Amygdala (tissue), 56 donors: ENCODE data around the gene THSD7A.
A peak's percentile ranks its signal among the peaks of the same experiment; 100 is the strongest.

Experiments used
- DNase-seq, 56 donors: peaks; one replicate each; lab custom pipeline; 2025; lab: John Stamatoyannopoulos, UW

The THSD7A gene

DNA sequence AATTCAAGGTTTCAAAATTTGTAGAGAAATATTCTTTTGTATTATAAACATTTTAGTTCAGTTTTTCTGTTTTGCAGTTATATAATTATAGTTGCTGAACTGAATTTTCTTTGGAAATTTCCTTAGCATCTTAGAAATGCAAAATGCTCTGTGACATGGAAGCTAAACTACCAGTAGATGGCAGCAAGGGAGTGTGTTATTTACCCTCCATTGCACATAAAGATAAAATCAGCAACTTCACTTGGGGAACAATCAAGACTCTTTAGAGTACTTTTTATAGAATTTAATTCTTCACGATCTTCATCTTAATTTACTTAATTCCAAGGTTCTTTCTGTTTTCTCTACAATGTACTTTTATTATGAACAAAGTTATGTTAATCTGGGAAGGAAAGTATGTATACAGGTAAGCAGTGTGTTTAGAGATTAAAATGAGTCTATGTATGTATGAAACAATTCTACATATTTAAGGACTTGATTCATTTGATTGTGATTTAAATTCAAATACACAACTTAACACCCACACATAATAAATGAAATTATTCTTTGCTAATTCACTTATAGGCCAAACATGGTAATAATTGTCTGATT is 404.2 kb downstream of the THSD7A start:
- DNase-seq, result peak in 4 of 56 donors; percentile 0 to 42 (median 2)

DNA sequence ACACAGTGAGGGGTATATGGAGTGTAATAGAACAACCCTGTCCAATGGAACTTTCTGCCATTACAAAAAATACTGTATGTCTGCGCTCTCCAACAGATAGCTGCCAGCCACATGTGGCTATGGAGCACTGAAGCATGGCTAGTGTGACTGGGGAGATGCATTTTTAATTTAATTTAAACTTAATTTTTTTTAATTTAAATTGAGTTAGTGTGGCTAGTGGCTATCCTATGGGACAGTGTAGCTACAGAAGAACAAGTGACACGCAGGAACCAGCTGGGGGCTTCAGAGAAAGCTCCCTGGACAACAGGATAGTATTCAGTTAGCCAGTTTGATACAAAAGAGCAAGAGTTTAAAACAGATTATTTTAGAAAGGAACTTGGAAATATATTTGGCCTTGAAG is 408.0 kb downstream of the THSD7A start:
- DNase-seq, result no peak

DNA sequence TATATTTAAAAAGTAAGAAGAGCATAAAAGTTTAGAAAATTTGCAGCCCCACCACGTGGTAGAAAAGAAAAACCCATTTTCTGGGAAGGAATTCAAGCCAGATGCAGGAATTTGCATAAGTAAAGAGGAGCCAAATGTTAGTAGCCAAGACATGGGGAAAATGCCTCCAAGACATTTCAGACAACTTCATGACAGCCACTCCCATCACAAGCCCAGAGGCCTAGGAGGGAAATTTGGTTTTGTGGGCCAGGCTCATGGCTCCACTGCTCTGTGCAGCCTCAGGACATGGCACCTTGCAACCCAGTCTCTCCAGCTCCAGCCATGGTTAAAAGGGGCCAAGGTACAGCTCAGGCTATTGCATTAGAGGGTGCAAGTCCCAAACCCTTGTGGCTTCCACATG is 411.9 kb downstream of the THSD7A start:
- DNase-seq, result no peak

DNA sequence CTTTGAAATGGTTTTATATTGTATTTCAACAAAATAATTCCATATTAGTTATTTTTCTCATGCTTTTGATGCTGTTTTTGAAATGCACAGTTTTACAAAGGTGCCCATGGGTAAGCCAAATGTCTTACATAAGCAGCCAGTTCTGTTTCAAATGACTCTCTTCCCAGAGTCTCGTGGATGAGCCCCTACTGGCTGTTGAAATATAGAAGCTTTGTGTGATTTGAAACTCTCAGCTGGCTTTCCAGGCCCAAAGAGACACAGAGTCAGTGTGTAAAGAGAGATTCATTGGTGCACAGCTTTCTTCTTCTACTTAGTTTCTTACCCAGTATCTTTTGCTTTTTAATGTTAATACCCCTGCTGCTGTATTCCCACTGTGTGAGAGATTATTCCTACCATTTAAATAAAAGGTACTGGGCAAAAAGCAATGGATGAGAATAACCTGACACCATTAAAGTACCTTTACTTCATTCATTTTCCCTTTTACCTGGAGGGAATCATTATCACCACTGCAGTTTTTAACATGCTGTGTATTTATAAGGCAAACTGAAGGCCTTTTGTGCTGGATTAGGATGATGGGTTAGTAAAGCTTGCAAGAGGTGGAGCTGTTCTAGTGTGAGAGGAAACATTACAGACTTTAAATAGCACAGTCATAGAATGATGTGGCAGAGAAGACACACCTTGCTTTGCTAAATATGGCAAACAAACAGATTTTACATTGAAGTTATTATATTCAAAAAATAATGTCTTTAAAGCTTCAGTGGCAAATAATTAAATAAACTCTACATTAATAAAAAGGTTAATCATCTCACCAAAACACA is 415.1 kb downstream of the THSD7A start:
- peak in 2 of 56 donors; percentile 1 to 7 for DNase-seq

DNA sequence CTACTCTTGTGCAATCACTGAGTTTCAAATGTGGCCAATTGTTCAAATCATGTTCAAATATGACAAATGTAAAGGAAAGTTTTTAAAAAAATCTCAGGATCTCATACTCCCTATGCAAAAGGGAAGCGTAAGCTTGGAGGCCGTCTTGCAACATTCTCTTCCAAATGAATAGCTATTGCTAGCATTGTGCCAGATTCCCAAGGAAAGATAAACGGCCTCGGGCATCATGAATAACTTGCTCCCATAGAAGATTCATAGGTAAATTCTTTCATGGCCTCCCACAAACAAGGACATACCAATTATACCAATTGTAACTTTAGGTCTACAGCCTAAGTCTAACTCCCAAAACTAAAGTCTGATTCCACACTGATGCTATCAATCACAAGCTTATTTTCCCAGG is 416.9 kb downstream of the THSD7A start:
- DNase-seq, result no peak

DNA sequence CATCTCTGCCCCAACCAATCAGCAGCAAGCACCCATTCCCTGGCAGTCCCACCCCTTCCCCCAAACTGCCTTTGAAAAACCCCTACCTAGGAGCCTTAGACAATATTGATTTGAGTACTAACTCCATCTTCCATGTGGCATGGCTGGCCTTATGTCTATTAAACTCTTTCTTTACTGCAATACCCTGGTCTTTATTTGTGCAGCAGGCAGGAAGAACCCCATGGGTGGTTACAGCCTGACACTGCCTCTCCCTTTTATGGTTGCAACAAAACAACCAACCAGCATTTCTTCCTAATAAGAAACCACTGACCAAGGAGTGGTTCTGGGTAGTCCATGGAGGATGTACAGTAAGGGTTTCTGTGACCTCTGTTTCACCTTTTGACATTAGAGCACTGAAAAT is 418.1 kb downstream of the THSD7A start:
- DNase-seq, result no peak

DNA sequence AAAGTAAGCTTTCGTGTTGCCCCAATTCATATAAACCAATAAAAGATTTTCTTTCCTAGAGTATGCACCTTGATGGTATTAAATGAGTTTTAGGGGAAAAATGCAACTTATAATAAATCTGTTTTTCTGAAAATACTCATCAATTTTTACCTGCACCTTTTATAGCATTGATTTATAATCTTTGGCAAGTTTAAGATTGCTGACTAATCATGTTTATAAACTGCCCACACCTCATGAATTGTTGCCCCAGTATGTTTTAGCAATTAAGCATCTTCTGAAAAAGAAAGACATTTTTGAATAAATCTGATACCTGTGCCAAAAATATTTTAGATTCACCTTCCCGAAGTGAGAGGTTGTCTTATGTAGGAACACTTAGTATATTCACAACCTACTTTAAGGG is 420.0 kb downstream of the THSD7A start:
- DNase-seq, result no peak

DNA sequence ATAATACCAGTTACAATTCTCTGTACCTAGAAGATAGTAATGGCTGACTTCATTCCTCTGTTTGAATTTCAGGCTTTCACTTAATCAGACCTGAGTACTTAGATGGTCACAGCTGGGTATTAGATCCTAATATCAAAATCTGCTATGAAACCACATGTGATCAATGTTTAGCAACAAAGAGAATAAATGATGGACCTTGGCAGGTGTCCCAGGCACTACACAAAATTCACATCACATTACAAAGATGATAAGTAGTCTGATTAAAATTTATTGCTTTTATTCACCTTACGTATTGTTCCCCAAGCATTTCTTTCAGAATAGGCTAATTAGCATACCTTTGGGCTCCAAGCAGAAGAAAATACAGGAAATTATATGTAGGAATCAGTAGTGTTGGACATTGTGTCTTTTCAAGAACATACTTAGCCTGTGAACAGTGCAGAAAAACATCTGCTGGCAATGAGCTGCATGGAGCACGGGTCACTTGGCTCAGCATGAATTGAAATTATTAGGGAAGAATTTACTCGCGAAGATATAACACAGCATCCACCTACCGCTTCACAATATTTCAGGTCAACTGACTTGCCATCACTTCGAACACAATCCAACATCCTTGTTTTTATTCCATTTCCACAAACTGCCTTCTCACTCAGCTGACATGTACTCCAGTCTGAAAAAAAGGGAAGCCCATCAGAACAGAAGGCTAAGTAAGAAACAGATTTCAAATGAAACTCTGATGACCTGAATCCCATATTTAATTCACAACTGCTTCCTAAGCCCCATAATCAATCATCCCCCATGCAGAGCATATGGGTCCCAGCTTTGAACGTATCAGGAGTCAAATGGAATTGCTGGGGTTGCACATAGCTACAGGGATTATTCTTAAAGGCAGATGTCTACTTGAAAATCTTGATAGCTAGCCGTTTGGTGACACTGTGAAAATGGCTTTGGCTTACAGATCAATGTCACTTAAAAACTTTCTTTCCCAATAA is 421.0 kb downstream of the THSD7A start:
- DNase-seq, result no peak

DNA sequence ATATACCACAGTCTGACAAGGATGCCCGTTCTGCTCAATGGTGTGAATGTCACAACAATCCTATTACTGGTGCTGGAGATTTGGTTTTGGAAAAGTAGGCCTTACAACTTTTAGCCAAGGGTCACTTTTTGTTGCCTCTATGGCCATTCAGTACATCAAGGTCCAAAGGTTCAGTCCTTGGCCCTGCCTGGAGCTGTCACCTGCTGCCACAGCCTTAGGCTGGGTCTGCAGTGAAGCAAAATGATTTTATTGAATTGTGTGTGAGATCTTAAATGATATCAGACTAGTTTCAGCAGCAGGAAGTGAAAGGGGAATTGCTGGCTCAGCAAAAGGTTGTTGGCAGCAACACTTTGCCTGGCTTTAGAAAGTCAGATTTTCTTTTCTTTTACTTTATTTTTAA is 427.6 kb downstream of the THSD7A start:
- no peak for DNase-seq

DNA sequence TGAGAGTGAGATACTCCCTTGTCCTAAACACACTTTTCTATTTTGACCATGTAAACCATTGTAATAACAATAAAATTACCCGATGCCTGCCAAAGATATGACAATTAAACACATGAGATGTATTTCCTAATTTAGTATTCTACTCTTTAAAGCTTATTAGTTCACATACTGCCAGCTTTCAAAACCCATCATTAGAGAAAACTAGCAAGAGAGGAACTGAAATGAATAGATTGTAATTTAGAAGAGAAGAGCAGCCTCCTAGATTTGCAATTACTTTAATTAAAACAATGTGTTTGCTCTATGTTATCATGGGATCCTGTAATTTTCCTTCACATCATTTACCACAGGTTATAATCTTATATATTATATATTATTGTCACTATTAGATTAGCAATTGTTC is 428.2 kb downstream of the THSD7A start:
- no peak for DNase-seq

DNA sequence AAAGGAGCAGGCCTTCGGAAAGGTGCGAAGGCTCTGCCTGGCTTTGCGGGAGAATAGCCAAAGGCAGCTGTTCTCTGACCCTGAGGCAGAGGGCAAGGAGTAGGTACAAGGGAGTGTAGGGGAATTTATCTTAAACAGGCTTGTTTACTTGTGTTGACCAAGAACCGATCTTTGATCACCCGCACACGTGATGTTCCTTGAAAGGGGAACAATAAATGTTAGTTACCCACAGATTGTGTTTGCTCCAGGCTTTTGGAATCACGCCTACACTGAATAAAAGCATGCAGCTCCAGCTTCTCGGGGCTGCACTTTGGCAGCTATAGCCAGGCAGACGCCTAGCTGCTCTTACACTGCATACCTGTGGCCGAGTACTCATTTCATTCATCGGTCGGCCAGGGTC is 437.6 kb downstream of the THSD7A start:
- DNase-seq, result no peak

DNA sequence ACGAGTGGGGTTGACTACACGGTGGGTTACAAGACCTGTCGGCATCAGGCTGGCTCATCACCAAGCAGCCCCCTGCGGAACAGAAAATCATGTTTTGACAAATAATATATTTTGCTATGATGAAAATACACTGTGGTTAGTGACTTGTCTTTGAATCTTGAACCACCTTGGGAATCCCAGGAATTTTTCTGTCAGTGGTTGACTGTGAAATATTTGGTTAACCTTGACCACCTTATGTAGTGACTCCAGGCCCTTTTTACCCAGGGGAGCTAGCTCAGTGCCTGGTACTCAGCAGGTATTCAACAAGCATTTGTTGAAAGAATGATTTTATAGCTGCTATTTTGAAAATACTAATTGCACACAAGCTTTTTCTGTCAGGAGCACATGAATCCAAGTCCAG is 452.4 kb downstream of the THSD7A start:
- no peak for DNase-seq

DNA sequence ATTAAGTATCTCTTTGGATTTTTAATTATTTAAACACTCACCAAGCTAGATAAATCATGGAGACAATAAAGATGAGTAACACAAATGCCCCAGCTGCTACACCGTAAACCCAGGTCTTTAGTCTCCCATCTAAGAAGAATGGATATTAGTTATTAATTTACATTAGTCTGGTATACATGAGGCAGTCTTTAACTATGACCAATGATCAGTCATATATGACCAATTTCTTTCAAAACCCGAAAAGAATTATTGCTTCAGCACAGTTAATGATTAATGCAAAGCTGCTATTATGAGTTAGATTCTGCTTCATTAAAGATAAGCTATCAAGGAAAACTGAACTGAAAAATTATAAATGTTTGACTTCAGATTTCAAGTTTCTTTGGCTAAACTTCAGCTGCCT is 455.5 kb downstream of the THSD7A start:
- DNase-seq, result no peak

DNA sequence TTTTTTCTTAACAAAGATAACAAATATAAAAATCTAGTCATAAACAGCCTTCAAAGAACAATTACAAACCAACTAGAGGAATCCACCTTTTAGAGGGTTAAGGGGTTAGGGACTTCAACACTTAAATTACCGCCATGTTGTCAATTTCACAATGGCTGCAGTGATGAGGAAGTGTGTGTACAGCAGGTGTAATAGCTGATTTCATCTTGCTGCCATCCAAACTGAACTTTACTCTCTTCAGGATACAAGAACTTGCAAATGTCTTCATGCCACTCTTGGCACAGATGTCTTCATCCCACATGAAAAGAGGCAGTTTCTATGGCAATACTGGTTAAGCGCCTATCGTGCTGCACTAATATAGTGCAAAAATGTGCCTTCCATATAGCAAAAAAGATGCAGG is 457.4 kb downstream of the THSD7A start:
- DNase-seq, result no peak

DNA sequence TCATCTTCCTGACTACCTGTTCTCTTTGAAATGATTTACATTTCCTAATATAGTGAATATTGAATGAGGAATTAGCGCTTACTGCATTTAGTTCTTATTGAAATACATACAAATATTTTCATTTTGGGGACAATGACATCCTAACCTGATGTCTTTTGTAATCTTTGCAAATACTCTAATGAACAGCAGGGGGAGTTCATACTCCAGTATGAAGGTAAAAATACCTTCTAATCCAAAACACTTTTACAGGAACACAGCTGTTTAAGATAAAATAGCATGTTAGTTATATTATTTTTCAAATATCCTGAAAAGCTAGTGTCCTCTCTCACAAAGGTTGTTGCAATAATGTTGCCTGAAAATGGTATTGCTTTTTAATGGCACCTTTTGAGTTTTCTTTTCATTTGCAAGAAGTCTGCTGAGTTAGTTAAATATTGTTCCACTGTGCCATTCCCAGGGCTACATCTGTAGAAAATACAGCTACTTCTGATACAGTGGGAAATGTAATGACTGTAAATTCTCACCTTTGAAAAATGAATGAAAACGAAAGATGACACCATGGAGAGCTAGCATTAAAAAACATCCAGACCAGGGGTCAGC is 458.4 kb downstream of the THSD7A start:
- DNase-seq, result no peak

DNA sequence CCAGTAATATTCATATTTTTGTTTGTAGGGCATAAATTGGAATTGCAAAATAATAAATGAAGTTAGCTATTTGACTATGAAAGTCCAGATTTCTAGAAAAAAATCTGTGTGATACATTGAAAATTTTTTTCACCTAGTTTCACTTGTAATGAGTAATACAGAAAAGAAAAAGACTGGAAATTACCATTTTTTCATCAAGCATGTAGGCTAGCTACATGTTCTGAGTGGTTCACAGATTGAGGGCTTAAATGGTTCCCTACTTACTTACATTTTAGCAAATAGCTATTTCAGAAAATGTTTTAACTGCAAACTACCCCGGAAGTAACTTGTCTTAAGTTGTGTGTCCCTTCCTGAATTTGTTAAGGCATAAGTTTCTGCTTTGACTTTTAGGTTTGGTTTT is 462.3 kb downstream of the THSD7A start:
- DNase-seq, result no peak

DNA sequence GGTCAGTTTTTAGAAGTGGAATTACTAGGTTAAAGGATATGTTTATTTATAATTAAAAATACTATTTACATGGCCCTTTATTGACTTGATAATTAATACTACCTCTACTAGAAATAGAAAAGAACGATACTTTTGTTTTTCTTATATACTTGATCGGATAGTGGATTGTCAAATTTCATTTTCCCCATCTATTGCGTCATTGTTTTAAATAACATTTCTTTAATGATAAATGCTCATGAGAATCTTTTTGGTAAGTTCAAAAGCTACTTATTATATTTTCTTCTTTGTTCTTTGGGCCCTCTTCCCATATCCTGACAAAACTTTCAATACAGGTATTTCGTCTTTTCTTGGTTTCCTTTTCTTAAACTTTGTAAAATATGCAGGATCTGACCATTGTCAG is 465.9 kb downstream of the THSD7A start:
- no peak for DNase-seq

DNA sequence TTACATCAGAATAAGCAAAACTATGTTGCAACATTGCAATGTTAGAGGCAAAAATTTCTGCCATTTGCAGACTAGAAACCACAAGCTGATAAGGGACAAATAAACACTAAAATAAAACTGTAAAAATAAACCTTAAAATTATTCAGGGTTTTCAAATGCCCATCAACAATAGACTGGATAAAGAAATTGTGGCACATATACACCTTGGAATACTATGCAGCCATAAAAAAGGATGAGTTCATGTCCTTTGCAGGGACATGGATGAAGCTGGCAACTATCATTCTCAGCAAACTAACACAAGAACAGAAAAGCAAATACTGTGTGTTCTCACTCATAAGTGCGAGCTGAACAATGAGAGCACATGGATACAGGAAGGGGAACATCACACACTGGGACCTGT is 473.4 kb downstream of the THSD7A start:
- no peak for DNase-seq

DNA sequence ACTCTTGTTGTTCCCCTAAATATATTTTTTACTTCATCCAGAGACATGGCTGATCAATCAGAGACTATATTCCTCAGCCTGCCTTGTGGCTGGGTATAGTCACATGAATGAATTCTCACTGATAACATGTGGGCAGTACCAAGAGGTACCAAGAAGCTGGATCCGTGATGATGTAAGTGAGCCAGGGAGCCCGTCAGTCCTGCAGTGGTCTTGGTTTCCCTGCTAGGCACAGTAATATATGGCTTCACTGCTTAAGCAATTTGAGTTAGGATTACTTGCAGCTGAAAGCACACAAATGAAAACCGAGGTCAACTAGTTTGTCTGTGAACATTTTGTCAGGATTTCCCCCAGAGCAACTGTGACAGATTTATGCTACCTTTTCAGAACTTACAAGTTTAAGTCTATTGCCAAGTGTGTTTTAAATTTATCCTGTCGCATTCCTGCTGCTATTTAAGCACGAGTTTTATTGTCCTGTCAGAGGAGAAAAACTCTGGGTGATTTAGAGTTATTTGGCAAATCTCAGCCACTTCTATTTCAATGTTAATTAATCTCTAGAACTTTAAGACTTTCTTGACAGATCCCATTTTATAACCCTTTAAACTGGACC is 476.5 kb downstream of the THSD7A start:
- no peak for DNase-seq

DNA sequence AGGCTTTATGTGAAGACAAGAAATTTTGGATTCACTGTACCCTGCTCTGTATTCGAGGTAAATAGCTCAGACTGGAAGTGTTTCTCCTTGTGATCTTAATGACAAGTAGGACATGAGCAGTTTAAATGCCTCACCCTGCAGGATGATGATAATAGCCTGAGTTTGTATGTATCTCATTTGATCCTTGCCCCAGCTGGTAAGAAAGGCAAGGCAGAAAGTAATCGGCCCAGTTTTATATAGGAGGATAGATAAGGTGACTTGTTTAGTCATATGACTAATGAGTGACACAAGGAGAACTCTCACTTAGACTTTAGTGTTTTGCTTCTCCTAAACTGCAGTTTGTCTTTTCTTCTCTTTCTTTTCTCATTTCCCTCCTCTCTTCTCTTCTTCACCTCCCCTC is 485.7 kb downstream of the THSD7A start:
- no peak for DNase-seq
